Stimulated activated CD4-positive, alpha-beta T cell treated with anti-CD3 and anti-CD28 coated beads, TNF-alpha, amount 100 ng/mL, for 4 hours (primary cell): ENCODE data around the gene DHX38.
"Not testable (repeated sequence)": the region's sequence is repeated elsewhere in the genome, so short reads cannot be mapped to it uniquely, and the experiment has no call there.

ENCODE experiments used
- DNase-seq, 3 experiments: peaks; one replicate each; pipeline ENCODE4 v3.0.0-alpha.2; 2020; ENCODE audit warnings: low read depth in 3 of 3

The DHX38 gene

GRCh38 chr16:72093448-72094265 lies at the start of gene DHX38, which contains the start of gene TXNL4B:
DHX38 (plus strand) TSS chr16:72093847; CDS start chr16:72096158, 2,311 bp downstream.
TXNL4B (minus strand) TSS chr16:72093620; CDS start chr16:72090749, 2,871 bp downstream.
- DNase-seq: peak; percentile 59 to 83 (median 82)

- no peak for DNase-seq
Observed at GRCh38 chr16:72044296-72044695, 49.4 kb upstream of the DHX38 start.

- DNase-seq: no peak
Observed at GRCh38 chr16:72044825-72045359, 48.8 kb upstream of the DHX38 start.

- DNase-seq: no peak
Observed at GRCh38 chr16:72049110-72049509, 44.5 kb upstream of the DHX38 start.

- DNase-seq: no peak
Observed at GRCh38 chr16:72050769-72051464, 42.7 kb upstream of the DHX38 start.

- no peak for DNase-seq
Observed at GRCh38 chr16:72051818-72052217, 41.8 kb upstream of the DHX38 start.

GRCh38 chr16:72054254-72054847 lies 39.3 kb upstream of the DHX38 start, which contains the start of gene HP:
HP (plus strand) TSS chr16:72054505; CDS start chr16:72054653, 148 bp downstream.
- DNase-seq: not testable (repeated sequence)

GRCh38 chr16:72055911-72056310 lies 37.7 kb upstream of the DHX38 start:
- no peak for DNase-seq

GRCh38 chr16:72057313-72057712 lies 36.3 kb upstream of the DHX38 start:
- DNase-seq: not testable (repeated sequence)

GRCh38 chr16:72059060-72059459 lies 34.6 kb upstream of the DHX38 start:
- DNase-seq: not testable (repeated sequence)

GRCh38 chr16:72060405-72060804 lies 33.2 kb upstream of the DHX38 start:
- DNase-seq: no peak

GRCh38 chr16:72061564-72061963 lies 32.1 kb upstream of the DHX38 start:
- no peak for DNase-seq

- DNase-seq: no peak
Observed at GRCh38 chr16:72064361-72064894, 29.2 kb upstream of the DHX38 start.

- no peak for DNase-seq
Observed at GRCh38 chr16:72066747-72067146, 26.9 kb upstream of the DHX38 start.

- DNase-seq: no peak
Observed at GRCh38 chr16:72068930-72069329, 24.7 kb upstream of the DHX38 start.

- no peak for DNase-seq
Observed at GRCh38 chr16:72072514-72073342, 20.9 kb upstream of the DHX38 start.

- DNase-seq: no peak
Observed at GRCh38 chr16:72073560-72074230, 20.0 kb upstream of the DHX38 start.

GRCh38 chr16:72075067-72075466 lies 18.6 kb upstream of the DHX38 start:
- DNase-seq: not testable (repeated sequence)

- not testable (repeated sequence) for DNase-seq
Observed at GRCh38 chr16:72076991-72077706, 16.5 kb upstream of the DHX38 start.
